Keratinocyte (primary cell): ENCODE measurements around the gene PCIF1. TPM values are rescaled to one million over a fixed set of nuclear protein-coding genes. Genes with fewer than 3 reads are reported as not detected.
"Not testable (repeated sequence)": the region's sequence is repeated elsewhere in the genome, so short reads cannot be mapped to it uniquely, and the experiment has no call there.

Experiments
- DNase-seq: peaks from one replicate; pipeline ENCODE4 v3.0.0-alpha.2; 2011; ENCODE audit warnings: low read depth, missing footprints, low spot score
- FAIRE-seq: peaks from 2 replicates; lab custom pipeline; 2011; peaks lifted over from hg19 to GRCh38; lab: Jason Lieb, UNC
- H2AFZ ChIP-seq: 2 replicates; pipeline ENCODE4 v1.6.0; 2012; ENCODE audit warnings: low read length, control low read depth, inconsistent platforms; ENCODE audit not compliant: control insufficient read depth
- H3K27ac ChIP-seq: 2 replicates; pipeline ENCODE4 v1.5.1; 2011; ENCODE audit warnings: low read length; ENCODE audit not compliant: control insufficient read depth, insufficient read depth
- H3K27me3 ChIP-seq: 3 replicates; pipeline ENCODE4 v1.6.0; 2011; ENCODE audit warnings: low read length; ENCODE audit not compliant: control insufficient read depth, insufficient read depth; ENCODE audit errors: extremely low read depth
- H3K36me3 ChIP-seq, 2 experiments: 2 replicates in 1 of 2; 3 replicates in 1 of 2; pipeline ENCODE4 v1.5.1; 2011; ENCODE audit warnings: low read length in 2 of 2, mild to moderate bottlenecking in 1 of 2; ENCODE audit not compliant: control insufficient read depth in 2 of 2, insufficient read depth in 2 of 2; ENCODE audit errors: extremely low read depth in 1 of 2
- H3K4me1 ChIP-seq: 3 replicates; pipeline ENCODE4 v1.5.1; 2011; ENCODE audit warnings: low read length; ENCODE audit not compliant: control insufficient read depth, insufficient read depth; ENCODE audit errors: extremely low read depth
- H3K4me2 ChIP-seq: 3 replicates; pipeline ENCODE4 v1.6.0; 2011; ENCODE audit warnings: low read depth, low read length; ENCODE audit not compliant: control insufficient read depth, insufficient read depth; ENCODE audit errors: extremely low read depth
- H3K4me3 ChIP-seq, 3 experiments: fragments of 200-600 bp in 1 of 3; sonication (generic) in 1 of 3; 2 replicates in 2 of 3; 3 replicates in 1 of 3; pipeline ENCODE4 v1.5.1; 2011 to 2016; ENCODE audit warnings: low read length in 3 of 3, mild to moderate bottlenecking in 3 of 3, control low read depth in 2 of 3, inconsistent platforms in 1 of 3, low read depth in 1 of 3, mixed read lengths in 1 of 3, mixed run types in 1 of 3, moderate library complexity in 1 of 3; ENCODE audit not compliant: control insufficient read depth in 2 of 3, insufficient read depth in 2 of 3; ENCODE audit errors: extremely low read depth in 1 of 3
- H3K79me2 ChIP-seq: 2 replicates; pipeline ENCODE4 v1.6.0; 2012; ENCODE audit warnings: low read length; ENCODE audit not compliant: control insufficient read depth, insufficient read depth
- H3K9ac ChIP-seq: 3 replicates; pipeline ENCODE4 v1.6.0; 2011; ENCODE audit warnings: low read length; ENCODE audit not compliant: control insufficient read depth, insufficient read depth; ENCODE audit errors: extremely low read depth
- H3K9me1 ChIP-seq: 3 replicates; pipeline ENCODE4 v1.6.0; 2011; ENCODE audit warnings: low read length; ENCODE audit not compliant: control insufficient read depth, insufficient read depth; ENCODE audit errors: extremely low read depth
- H3K9me3 ChIP-seq: 2 replicates; pipeline ENCODE4 v1.5.1; 2012; ENCODE audit warnings: low read depth, low read length; ENCODE audit not compliant: control insufficient read depth
- H4K20me1 ChIP-seq: 3 replicates; pipeline ENCODE4 v1.6.0; 2011; ENCODE audit warnings: low read length; ENCODE audit not compliant: control insufficient read depth, insufficient read depth; ENCODE audit errors: extremely low read depth
- CTCF ChIP-seq, 3 experiments: IDR thresholded peaks in 1 of 3; conservative IDR thresholded peaks in 1 of 3; optimal IDR thresholded peaks in 1 of 3; 2 replicates in 2 of 3; 3 replicates in 1 of 3; pipeline versions ENCODE3 to v1.5.1; 2011; ENCODE audit warnings: low read length in 3 of 3, mild to moderate bottlenecking in 3 of 3, moderate library complexity in 2 of 3, control low read depth in 1 of 3, inconsistent platforms in 1 of 3; ENCODE audit not compliant: insufficient read depth in 2 of 3; ENCODE audit errors: extremely low read depth in 1 of 3
- EZH2 ChIP-seq: IDR thresholded peaks from one replicate; pipeline ENCODE4 v1.6.1; 2012; ENCODE audit warnings: inconsistent platforms, mild to moderate bottlenecking, low read length, moderate library complexity
- dilution Hi-C: fragments of 300-500 bp; cut with MboI; formaldehyde crosslinking; loops from one replicate; pipeline ENCODE4 v1.7.0; 2020; ENCODE audit warnings: low sequenced_read_pairs; ENCODE audit not compliant: extremely low pct_ligation_motif_present
- polyA plus RNA-seq, 5 experiments: library from polyadenylated mRNA; depleted of rRNA in 3 of 5; stranded (reverse) in 3 of 5; stranded (forward) in 1 of 5; unstranded in 1 of 5; fragments of >200 nt; gene quantifications; 1 replicate in 1 of 5; 2 replicates in 3 of 5; 3 replicates in 1 of 5; pipeline versions ENCODE4 v1.2.1 to v1.2.3, GENCODE V29; 2011 to 2012; ENCODE audit warnings: missing spikeins in 2 of 5, low read depth in 1 of 5, low replicate concordance in 1 of 5

The PCIF1 gene
- polyA plus RNA-seq, 1 donor (not counting 4 experiments of a cell fraction or from before 2014, with no cell fraction given) = 7.0 TPM

- FAIRE-seq = no peak
- DNase-seq = no peak
- dilution Hi-C loops = no loop called here
Measured at GRCh38 chr20:45987108-45987780, 52.8 kb downstream of the PCIF1 start.

GRCh38 chr20:45988830-45989229 lies 54.3 kb downstream of the PCIF1 start:
- H3K9me1 ChIP-seq, H3K4me2 ChIP-seq, H3K4me1 ChIP-seq, FAIRE-seq, H3K9ac ChIP-seq, H3K9me3 ChIP-seq, H3K27me3 ChIP-seq, DNase-seq, dilution Hi-C loops, H3K79me2 ChIP-seq, H2AFZ ChIP-seq, H3K36me3 ChIP-seq, H3K4me3 ChIP-seq, H3K27ac ChIP-seq, H4K20me1 ChIP-seq: not testable (repeated sequence)

More at GRCh38 chr20:45987108-45987780, 52.8 kb downstream of the PCIF1 start:
- Histone ChIP-seq H3K9me1 (no peaks in the 10 kb centered on the region), H3K4me3 (no peak overlapping the region), H3K36me3 (no peaks in the 10 kb centered on the region), H4K20me1 (no peaks in the 10 kb centered on the region), H3K79me2 (no peaks in the 10 kb centered on the region), H3K9me3 (no peaks in the 10 kb centered on the region), H2AFZ (no peak overlapping the region), H3K27ac (no peak overlapping the region), H3K27me3 (no peaks in the 10 kb centered on the region), H3K4me1 (no peaks in the 10 kb centered on the region), H3K4me2 (no peak overlapping the region), H3K9ac (no peak overlapping the region)
- peak; percentile 81 to 97 (median 96) for TF ChIP-seq CTCF (optimal IDR thresholded peaks at IDR 0.05 in 1 of 3, IDR thresholded peaks at IDR 0.05 in 1 of 3, conservative IDR thresholded peaks at IDR 0.05 in 1 of 3; ENCODE audit: extremely low read depth in 1 of 3, insufficient read depth in 2 of 3, low read length in 3 of 3)
- TF ChIP-seq EZH2 = no peak

- no peak overlapping the region for H3K9ac ChIP-seq
- H3K4me1 ChIP-seq = peaks cover 22% of the 10 kb centered on the region
- no peak overlapping the region for H2AFZ ChIP-seq
- no peaks in the 10 kb centered on the region for H3K79me2 ChIP-seq
- no peaks in the 10 kb centered on the region for H3K36me3 ChIP-seq
- H3K4me3 ChIP-seq = no peak overlapping the region
- H3K9me1 ChIP-seq = no peaks in the 10 kb centered on the region
- H3K9me3 ChIP-seq = no peaks in the 10 kb centered on the region
- H3K27me3 ChIP-seq = no peaks in the 10 kb centered on the region
- no peak for TF ChIP-seq CTCF (optimal IDR thresholded peaks at IDR 0.05 in 1 of 3, IDR thresholded peaks at IDR 0.05 in 1 of 3, conservative IDR thresholded peaks at IDR 0.05 in 1 of 3; ENCODE audit: extremely low read depth in 1 of 3, insufficient read depth in 2 of 3, low read length in 3 of 3)
- TF ChIP-seq EZH2 = no peak
- no peak for FAIRE-seq
- H3K4me2 ChIP-seq = no peak overlapping the region
- H4K20me1 ChIP-seq = no peaks in the 10 kb centered on the region
- H3K27ac ChIP-seq = no peak overlapping the region
- no peak for DNase-seq
- dilution Hi-C loops = no loop called here
Measured at GRCh38 chr20:45991616-45992015, 57.1 kb downstream of the PCIF1 start.
